Measurements from ENCODE around the gene AFF1.

DNA sequence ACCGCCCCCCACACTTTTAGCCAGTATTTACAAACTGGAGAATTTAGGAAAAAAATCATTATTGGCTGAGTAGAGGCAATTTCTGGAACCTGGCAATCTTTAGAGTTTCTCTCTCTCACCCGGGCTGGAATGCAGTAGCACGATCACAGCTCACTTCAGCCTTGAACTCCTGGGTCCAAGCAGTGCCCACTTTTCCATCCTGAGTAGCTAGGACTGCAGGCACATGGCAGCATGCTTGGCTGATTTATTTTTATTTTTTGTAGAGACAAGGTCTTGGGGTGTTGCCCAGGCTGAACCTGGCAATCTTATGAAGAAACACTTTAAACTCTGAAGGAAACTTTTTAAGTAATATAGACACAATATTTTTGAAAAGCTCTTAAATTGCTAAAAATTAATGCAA is 120.1 kb downstream of the AFF1 start:
- TF ChIP-seq, protein P1, sequence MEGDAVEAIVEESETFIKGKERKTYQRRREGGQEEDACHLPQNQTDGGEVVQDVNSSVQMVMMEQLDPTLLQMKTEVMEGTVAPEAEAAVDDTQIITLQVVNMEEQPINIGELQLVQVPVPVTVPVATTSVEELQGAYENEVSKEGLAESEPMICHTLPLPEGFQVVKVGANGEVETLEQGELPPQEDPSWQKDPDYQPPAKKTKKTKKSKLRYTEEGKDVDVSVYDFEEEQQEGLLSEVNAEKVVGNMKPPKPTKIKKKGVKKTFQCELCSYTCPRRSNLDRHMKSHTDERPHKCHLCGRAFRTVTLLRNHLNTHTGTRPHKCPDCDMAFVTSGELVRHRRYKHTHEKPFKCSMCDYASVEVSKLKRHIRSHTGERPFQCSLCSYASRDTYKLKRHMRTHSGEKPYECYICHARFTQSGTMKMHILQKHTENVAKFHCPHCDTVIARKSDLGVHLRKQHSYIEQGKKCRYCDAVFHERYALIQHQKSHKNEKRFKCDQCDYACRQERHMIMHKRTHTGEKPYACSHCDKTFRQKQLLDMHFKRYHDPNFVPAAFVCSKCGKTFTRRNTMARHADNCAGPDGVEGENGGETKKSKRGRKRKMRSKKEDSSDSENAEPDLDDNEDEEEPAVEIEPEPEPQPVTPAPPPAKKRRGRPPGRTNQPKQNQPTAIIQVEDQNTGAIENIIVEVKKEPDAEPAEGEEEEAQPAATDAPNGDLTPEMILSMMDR (IDR thresholded peaks at IDR 0.05), result no peak
- no peak for TF ChIP-seq POLR2A (IDR thresholded peaks at IDR 0.05)
